OCI-LY7 (cell line): ENCODE data around the gene IQCK.

Experiments used
- EZH2phosphoT487 ChIP-seq: fragments of 200-600 bp; sonication (generic); IDR thresholded peaks from 2 replicates; pipeline ENCODE4 v1.6.1; 2018; ENCODE audit warnings: low read depth, borderline replicate concordance, mild to moderate bottlenecking, mixed run types, antibody characterized with exemption, low read length, moderate library complexity, mixed read lengths
- TF ChIP-seq, protein P1 (sequence below): fragments of 200-600 bp; sonication (generic); conservative IDR thresholded peaks from 2 replicates; pipeline ENCODE4 v1.5.1; 2014; ENCODE audit warnings: mild to moderate bottlenecking, antibody characterized with exemption, low read length, moderate library complexity, mixed read lengths

DNA sequence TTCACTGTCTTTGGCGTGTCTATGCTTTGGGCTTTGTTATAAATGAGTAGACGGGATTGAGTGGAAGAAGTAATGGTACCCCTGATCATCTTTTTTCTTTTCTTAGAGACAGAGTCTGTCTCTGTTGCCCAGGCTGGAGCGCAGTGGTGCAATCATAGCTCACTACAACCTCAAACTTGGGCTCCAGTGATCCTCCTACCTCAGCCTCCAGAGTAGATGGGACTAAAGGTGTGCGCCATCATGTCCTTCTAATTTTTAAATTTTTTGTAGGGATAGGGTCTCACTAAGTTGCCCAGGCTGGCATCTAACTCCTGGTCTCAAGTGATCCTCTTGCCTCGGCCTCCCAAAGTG lies 181.5 kb downstream of the IQCK start:
- no peak for TF ChIP-seq EZH2phosphoT487
- TF ChIP-seq, protein P1, sequence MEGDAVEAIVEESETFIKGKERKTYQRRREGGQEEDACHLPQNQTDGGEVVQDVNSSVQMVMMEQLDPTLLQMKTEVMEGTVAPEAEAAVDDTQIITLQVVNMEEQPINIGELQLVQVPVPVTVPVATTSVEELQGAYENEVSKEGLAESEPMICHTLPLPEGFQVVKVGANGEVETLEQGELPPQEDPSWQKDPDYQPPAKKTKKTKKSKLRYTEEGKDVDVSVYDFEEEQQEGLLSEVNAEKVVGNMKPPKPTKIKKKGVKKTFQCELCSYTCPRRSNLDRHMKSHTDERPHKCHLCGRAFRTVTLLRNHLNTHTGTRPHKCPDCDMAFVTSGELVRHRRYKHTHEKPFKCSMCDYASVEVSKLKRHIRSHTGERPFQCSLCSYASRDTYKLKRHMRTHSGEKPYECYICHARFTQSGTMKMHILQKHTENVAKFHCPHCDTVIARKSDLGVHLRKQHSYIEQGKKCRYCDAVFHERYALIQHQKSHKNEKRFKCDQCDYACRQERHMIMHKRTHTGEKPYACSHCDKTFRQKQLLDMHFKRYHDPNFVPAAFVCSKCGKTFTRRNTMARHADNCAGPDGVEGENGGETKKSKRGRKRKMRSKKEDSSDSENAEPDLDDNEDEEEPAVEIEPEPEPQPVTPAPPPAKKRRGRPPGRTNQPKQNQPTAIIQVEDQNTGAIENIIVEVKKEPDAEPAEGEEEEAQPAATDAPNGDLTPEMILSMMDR: peak; percentile 16; the same call in 1 of the 2 replicates
